Measurements from ENCODE around the gene ASAP2. TPM values are rescaled to one million over a fixed set of nuclear protein-coding genes. Genes with fewer than 3 reads are reported as not detected.
A peak's percentile ranks its signal among the peaks of the same experiment; 100 is the strongest.

ASAP2 gene
- polyA plus RNA-seq, 3 donors = 55.9 to 63.0 (median 57.7) TPM

GRCh38 chr2:9344434-9344833 is 137.8 kb downstream of the ASAP2 start:
- DNase-seq (ENCODE audit: extremely low read depth in 1 of 11, low read depth in 9 of 11, low spot score in 4 of 11) = no peak

GRCh38 chr2:9345343-9345742 is 138.7 kb downstream of the ASAP2 start:
- no peak for DNase-seq (ENCODE audit: extremely low read depth in 1 of 11, low read depth in 9 of 11, low spot score in 4 of 11)

GRCh38 chr2:9345997-9346396 is 139.4 kb downstream of the ASAP2 start:
- DNase-seq (ENCODE audit: extremely low read depth in 1 of 11, low read depth in 9 of 11, low spot score in 4 of 11) = no peak

GRCh38 chr2:9346885-9347284 is 140.3 kb downstream of the ASAP2 start:
- no peak for DNase-seq (ENCODE audit: extremely low read depth in 1 of 11, low read depth in 9 of 11, low spot score in 4 of 11)

- no peak for DNase-seq (ENCODE audit: extremely low read depth in 1 of 11, low read depth in 9 of 11, low spot score in 4 of 11)
Measured at GRCh38 chr2:9347411-9347881, 140.8 kb downstream of the ASAP2 start.

- no peak for DNase-seq (ENCODE audit: extremely low read depth in 1 of 11, low read depth in 9 of 11, low spot score in 4 of 11)
Measured at GRCh38 chr2:9354318-9354717, 147.7 kb downstream of the ASAP2 start.

- DNase-seq (ENCODE audit: extremely low read depth in 1 of 11, low read depth in 9 of 11, low spot score in 4 of 11) = no peak
Measured at GRCh38 chr2:9355270-9355669, 148.7 kb downstream of the ASAP2 start.

- DNase-seq (ENCODE audit: extremely low read depth in 1 of 11, low read depth in 9 of 11, low spot score in 4 of 11) = no peak
Measured at GRCh38 chr2:9355716-9356115, 149.1 kb downstream of the ASAP2 start.

GRCh38 chr2:9356261-9356660 is 149.6 kb downstream of the ASAP2 start:
- DNase-seq (ENCODE audit: extremely low read depth in 1 of 11, low read depth in 9 of 11, low spot score in 4 of 11) = no peak

- DNase-seq (ENCODE audit: extremely low read depth in 1 of 11, low read depth in 9 of 11, low spot score in 4 of 11) = no peak
Measured at GRCh38 chr2:9358846-9359245, 152.2 kb downstream of the ASAP2 start.

GRCh38 chr2:9359463-9359862 is 152.9 kb downstream of the ASAP2 start:
- DNase-seq (ENCODE audit: extremely low read depth in 1 of 11, low read depth in 9 of 11, low spot score in 4 of 11) = no peak

GRCh38 chr2:9360110-9360509 is 153.5 kb downstream of the ASAP2 start:
- no peak for DNase-seq (ENCODE audit: extremely low read depth in 1 of 11, low read depth in 9 of 11, low spot score in 4 of 11)

- DNase-seq (ENCODE audit: extremely low read depth in 1 of 11, low read depth in 9 of 11, low spot score in 4 of 11) = no peak
Measured at GRCh38 chr2:9360701-9361100, 154.1 kb downstream of the ASAP2 start.

- no peak for DNase-seq (ENCODE audit: extremely low read depth in 1 of 11, low read depth in 9 of 11, low spot score in 4 of 11)
Measured at GRCh38 chr2:9364373-9364772, 157.8 kb downstream of the ASAP2 start.

- DNase-seq (ENCODE audit: extremely low read depth in 1 of 11, low read depth in 9 of 11, low spot score in 4 of 11) = no peak
Measured at GRCh38 chr2:9364791-9365497, 158.3 kb downstream of the ASAP2 start.

GRCh38 chr2:9365498-9366019 is 158.9 kb downstream of the ASAP2 start:
- DNase-seq (ENCODE audit: extremely low read depth in 1 of 11, low read depth in 9 of 11, low spot score in 4 of 11) = no peak

- DNase-seq (ENCODE audit: extremely low read depth in 1 of 11, low read depth in 9 of 11, low spot score in 4 of 11) = no peak
Measured at GRCh38 chr2:9366026-9366425, 159.4 kb downstream of the ASAP2 start.

- DNase-seq (ENCODE audit: extremely low read depth in 1 of 11, low read depth in 9 of 11, low spot score in 4 of 11) = no peak
Measured at GRCh38 chr2:9370746-9371145, 164.1 kb downstream of the ASAP2 start.

GRCh38 chr2:9373047-9373446 is 166.4 kb downstream of the ASAP2 start:
- DNase-seq (ENCODE audit: extremely low read depth in 1 of 11, low read depth in 9 of 11, low spot score in 4 of 11) = peak in 3 of 11 donors; percentile 29 to 43 (median 34)

- DNase-seq (ENCODE audit: extremely low read depth in 1 of 11, low read depth in 9 of 11, low spot score in 4 of 11) = no peak
Measured at GRCh38 chr2:9373476-9373875, 166.9 kb downstream of the ASAP2 start.

Data from renal cortex interstitium (tissue), 11 donors.